GM23338 (cell line): ENCODE data around the gene FGD4. TPM values are rescaled to one million over a fixed set of nuclear protein-coding genes. Genes with fewer than 3 reads are reported as not detected.

Experiments
- ATAC-seq: fragments of 200-7000 bp; cut with Tn5 transposase; 3 replicates; pipeline ENCODE4 v1.9.1; 2020
- DNase-seq: peaks from one replicate; pipeline ENCODE4 v3.0.0-alpha.2; 2015; ENCODE audit warnings: low spot score
- H2AFZ ChIP-seq: fragments of 200-600 bp; sonication (generic); 2 replicates; pipeline ENCODE4 v1.8.0; 2016; ENCODE audit warnings: antibody characterized with exemption, mild to moderate bottlenecking, moderate library complexity
- H3F3A ChIP-seq: fragments of 200-600 bp; sonication (generic); replicated peaks from 2 replicates; pipeline ENCODE4 v1.8.0; 2017; ENCODE audit warnings: antibody characterized with exemption, mixed run types, low read depth
- H3K27ac ChIP-seq: fragments of 200-600 bp; sonication (generic); 2 replicates; pipeline ENCODE4 v1.6.1; 2016; ENCODE audit warnings: low read depth
- H3K27me3 ChIP-seq: fragments of 200-600 bp; sonication (generic); 2 replicates; pipeline ENCODE4 v1.8.0; 2016; ENCODE audit warnings: mild to moderate bottlenecking, mixed run types, moderate library complexity; ENCODE audit not compliant: insufficient read depth
- H3K36me3 ChIP-seq: fragments of 200-600 bp; sonication (generic); 2 replicates; pipeline ENCODE4 v1.8.0; 2016; ENCODE audit warnings: mild to moderate bottlenecking; ENCODE audit not compliant: insufficient read depth
- H3K4me1 ChIP-seq: fragments of 200-600 bp; sonication (generic); 2 replicates; pipeline ENCODE4 v1.8.0; 2016; ENCODE audit warnings: mild to moderate bottlenecking, moderate library complexity; ENCODE audit not compliant: insufficient read depth
- H3K4me2 ChIP-seq: fragments of 200-600 bp; sonication (generic); 2 replicates; pipeline ENCODE4 v1.7.1; 2017; ENCODE audit warnings: mixed run types
- H3K4me3 ChIP-seq: fragments of 200-600 bp; sonication (generic); 2 replicates; pipeline ENCODE4 v1.6.1; 2016; ENCODE audit warnings: mixed run types
- H3K79me2 ChIP-seq: fragments of 200-600 bp; sonication (generic); replicated peaks from 2 replicates; pipeline ENCODE4 v1.8.0; 2017; ENCODE audit warnings: mild to moderate bottlenecking; ENCODE audit not compliant: insufficient read depth
- H3K9me2 ChIP-seq: fragments of 200-600 bp; sonication (generic); 2 replicates; pipeline ENCODE4 v1.8.0; 2017; ENCODE audit not compliant: insufficient read depth
- H4K20me1 ChIP-seq: fragments of 200-600 bp; sonication (generic); replicated peaks from 2 replicates; pipeline ENCODE4 v1.8.0; 2017; ENCODE audit warnings: mild to moderate bottlenecking; ENCODE audit not compliant: insufficient read depth
- H3K27ac Mint-ChIP-seq: 2 replicates; pipeline ENCODE4 v1.8.0; 2020; ENCODE audit warnings: inconsistent platforms, mild to moderate bottlenecking, moderate library complexity, mixed read lengths
- H3K27me3 Mint-ChIP-seq: 3 replicates; pipeline ENCODE4 v1.8.0; 2022; ENCODE audit warnings: low read depth, mild to moderate bottlenecking, moderate library complexity, mixed read lengths, inconsistent platforms; ENCODE audit not compliant: insufficient read depth, poor library complexity
- H3K36me3 Mint-ChIP-seq: 3 replicates; pipeline ENCODE4 v1.8.0; 2021; ENCODE audit warnings: low read depth, mild to moderate bottlenecking, inconsistent platforms, moderate library complexity, mixed read lengths
- H3K4me1 Mint-ChIP-seq: 3 replicates; pipeline ENCODE4 v1.8.0; 2020; ENCODE audit warnings: mild to moderate bottlenecking, inconsistent platforms, mixed read lengths
- H3K4me3 Mint-ChIP-seq: 3 replicates; pipeline ENCODE4 v1.8.0; 2021; ENCODE audit warnings: moderate library complexity, mild to moderate bottlenecking, inconsistent platforms, mixed read lengths
- H3K9me3 Mint-ChIP-seq: 3 replicates; pipeline ENCODE4 v1.8.0; 2020; ENCODE audit warnings: moderate library complexity, mild to moderate bottlenecking, inconsistent platforms, mixed read lengths
- CREB1 ChIP-seq: fragments of 250-450 bp; sonication (Bioruptor Pico); IDR thresholded peaks from 2 replicates; pipeline ENCODE4 v1.5.0; 2020; ENCODE audit warnings: low read depth, mild to moderate bottlenecking, moderate library complexity
- CTCF ChIP-seq, 2 experiments: fragments of 200-600 bp in 1 of 2; sonication (generic) in 1 of 2; conservative IDR thresholded peaks; 2 replicates each; pipeline versions ENCODE4 v1.5.1 to v1.6.1; 2016 to 2017; ENCODE audit warnings: antibody characterized with exemption in 2 of 2, low read depth in 2 of 2, mild to moderate bottlenecking in 2 of 2, moderate library complexity in 1 of 2
- NANOG ChIP-seq: IDR thresholded peaks from 2 replicates; pipeline ENCODE4 v1.6.1; 2016; ENCODE audit warnings: antibody characterized with exemption, borderline replicate concordance
- POLR2AphosphoS5 ChIP-seq: IDR thresholded peaks from 2 replicates; pipeline ENCODE4 v1.6.1; 2016; ENCODE audit warnings: antibody characterized with exemption, low read depth
- STAT1 ChIP-seq: IDR thresholded peaks from one replicate; pipeline ENCODE4 v1.6.1; 2016; ENCODE audit warnings: antibody characterized with exemption; ENCODE audit not compliant: unreplicated experiment
- ZNF114 ChIP-seq: fragments of 250-450 bp; sonication (Bioruptor Pico); IDR thresholded peaks from 2 replicates; pipeline ENCODE4 v1.5.0; 2020; ENCODE audit warnings: mild to moderate bottlenecking, moderate library complexity
- ZNF331 ChIP-seq: fragments of 250-450 bp; sonication (Bioruptor Pico); IDR thresholded peaks from 2 replicates; pipeline ENCODE4 v1.5.0; 2020; ENCODE audit warnings: low read depth, mild to moderate bottlenecking, moderate library complexity
- ZNF462 ChIP-seq: fragments of 250-450 bp; sonication (Bioruptor Pico); IDR thresholded peaks from 2 replicates; pipeline ENCODE4 v1.5.0; 2020; ENCODE audit warnings: mild to moderate bottlenecking, moderate library complexity
- polyA plus RNA-seq: library from polyadenylated mRNA; unstranded; fragments of >200 nt; fragmentation: Nextera tagmentation; extraction: Ambion mirVana; gene quantifications from 2 replicates; pipeline ENCODE4 v1.2.1, GENCODE V29; 2016
- total RNA-seq: library from RNA; depleted of rRNA; stranded (reverse); fragments of >200 nt; shearing (Covaris generic); gene quantifications from 2 replicates; pipeline ENCODE4 v1.2.3, GENCODE V29; 2014

The FGD4 gene
- total and polyA plus RNA-seq, 2 experiments from 2014 or later = 24.3 to 54.3 TPM

- no peak for TF ChIP-seq ZNF462 (CRISPR knock-in tag)
These were observed 186.3 kb downstream of the FGD4 start (continued) for GRCh38 chr12:32585680-32586079.

- no peak overlapping the region for H3K4me3 Mint-ChIP-seq
- peaks cover 26% of the 10 kb centered on the region for H3K36me3 Mint-ChIP-seq
- Histone ChIP-seq H3K79me2 (peaks cover 43% of the 10 kb centered on the region), H3K36me3 (peaks cover 16% of the 10 kb centered on the region), H3F3A (no peaks in the 10 kb centered on the region; the same call in 1 of the 2 replicates), H4K20me1 (peaks cover 4% of the 10 kb centered on the region; the same call in 1 of the 2 replicates), H3K27ac (no peak overlapping the region), H3K9me2 (no peaks in the 10 kb centered on the region), H2AFZ (no peak overlapping the region), H3K4me1 (no peaks in the 10 kb centered on the region), H3K4me2 (no peak overlapping the region), H3K4me3 (no peak overlapping the region), H3K27me3 (no peaks in the 10 kb centered on the region)
- no peaks in the 10 kb centered on the region for H3K9me3 Mint-ChIP-seq
- DNase-seq (no peak), ATAC-seq (no peak)
- peaks cover 2% of the 10 kb centered on the region for H3K27me3 Mint-ChIP-seq
- peak overlapping the region; percentile 6 for H3K27ac Mint-ChIP-seq
- H3K4me1 Mint-ChIP-seq = peaks cover 16% of the 10 kb centered on the region
- no peak for TF ChIP-seq NANOG
- TF ChIP-seq ZNF114 (CRISPR knock-in tag) = no peak
- TF ChIP-seq CTCF (conservative IDR thresholded peaks at IDR 0.05; ENCODE audit: low read depth in 2 of 2) = no peak
- TF ChIP-seq CREB1 (CRISPR knock-in tag) = no peak
- no peak for TF ChIP-seq STAT1
- TF ChIP-seq POLR2AphosphoS5 = no peak
- TF ChIP-seq ZNF462 (CRISPR knock-in tag) = no peak
- no peak for TF ChIP-seq ZNF331 (CRISPR knock-in tag)
These were observed 187.0 kb downstream of the FGD4 start for GRCh38 chr12:32586390-32586789.
